ENCODE results near the gene WDFY2.

Gene WDFY2

GRCh38 chr13:51673165-51673564, 88.9 kb downstream of the WDFY2 start:
- no peak overlapping the region for H3K4me3 ChIP-seq (ENCODE audit: low read depth, low read length)
- DNase-seq (ENCODE audit: low read depth, low spot score), result no peak
- in situ Hi-C loops (cut with HindIII; ENCODE audit: low sequenced_read_pairs), result no loop called here
- TF ChIP-seq CTCF (IDR thresholded peaks at IDR 0.05; ENCODE audit: low read depth, low read length), result no peak

GRCh38 chr13:51674276-51674675, 90.0 kb downstream of the WDFY2 start:
- TF ChIP-seq CTCF (IDR thresholded peaks at IDR 0.05; ENCODE audit: low read depth, low read length), result no peak
- no peak for DNase-seq (ENCODE audit: low read depth, low spot score)
- in situ Hi-C loops (cut with HindIII; ENCODE audit: low sequenced_read_pairs), result no loop called here
- H3K4me3 ChIP-seq (ENCODE audit: low read depth, low read length), result no peak overlapping the region

- H3K4me3 ChIP-seq (ENCODE audit: low read depth, low read length), result no peak overlapping the region
- in situ Hi-C loops (cut with HindIII; ENCODE audit: low sequenced_read_pairs), result no loop called here
- DNase-seq (ENCODE audit: low read depth, low spot score), result no peak
- TF ChIP-seq CTCF (IDR thresholded peaks at IDR 0.05; ENCODE audit: low read depth, low read length), result no peak
Measured at GRCh38 chr13:51675385-51675784, 91.1 kb downstream of the WDFY2 start.

GRCh38 chr13:51675877-51676276, 91.6 kb downstream of the WDFY2 start:
- TF ChIP-seq CTCF (IDR thresholded peaks at IDR 0.05; ENCODE audit: low read depth, low read length), result no peak
- DNase-seq (ENCODE audit: low read depth, low spot score), result no peak
- in situ Hi-C loops (cut with HindIII; ENCODE audit: low sequenced_read_pairs), result no loop called here
- H3K4me3 ChIP-seq (ENCODE audit: low read depth, low read length), result no peak overlapping the region

- in situ Hi-C loops (cut with HindIII; ENCODE audit: low sequenced_read_pairs), result no loop called here
- DNase-seq (ENCODE audit: low read depth, low spot score), result no peak
Measured at GRCh38 chr13:51676739-51677138, 92.5 kb downstream of the WDFY2 start.

GRCh38 chr13:51678420-51678819, 94.2 kb downstream of the WDFY2 start:
- DNase-seq (ENCODE audit: low read depth, low spot score), result no peak
- TF ChIP-seq CTCF (IDR thresholded peaks at IDR 0.05; ENCODE audit: low read depth, low read length), result no peak
- in situ Hi-C loops (cut with HindIII; ENCODE audit: low sequenced_read_pairs), result no loop called here
- H3K4me3 ChIP-seq (ENCODE audit: low read depth, low read length), result no peak overlapping the region

More at GRCh38 chr13:51676739-51677138, 92.5 kb downstream of the WDFY2 start:
- H3K4me3 ChIP-seq (ENCODE audit: low read depth, low read length), result no peak overlapping the region
- no peak for TF ChIP-seq CTCF (IDR thresholded peaks at IDR 0.05; ENCODE audit: low read depth, low read length)

- no peak for TF ChIP-seq CTCF (IDR thresholded peaks at IDR 0.05; ENCODE audit: low read depth, low read length)
- no peak for DNase-seq (ENCODE audit: low read depth, low spot score)
- no peak overlapping the region for H3K4me3 ChIP-seq (ENCODE audit: low read depth, low read length)
- in situ Hi-C loops (cut with HindIII; ENCODE audit: low sequenced_read_pairs), result no loop called here
Measured at GRCh38 chr13:51679616-51680015, 95.4 kb downstream of the WDFY2 start.
